H9 (cell line): ENCODE data around the gene F8. TPM values are rescaled to one million over a fixed set of nuclear protein-coding genes. Genes with fewer than 3 reads are reported as not detected.

Source experiments
- DNase-seq: peaks from one replicate; pipeline ENCODE4 v3.0.0-alpha.2; 2017
- H2AFZ ChIP-seq: one replicate; pipeline ENCODE4 v1.6.1; 2013; ENCODE audit warnings: mild to moderate bottlenecking, low read length, control low read depth, moderate library complexity
- H2AK5ac ChIP-seq: 2 replicates; pipeline ENCODE4 v1.6.1; 2013; ENCODE audit warnings: low read length, control low read depth, mixed read lengths; ENCODE audit not compliant: insufficient read length
- H2BK120ac ChIP-seq: one replicate; pipeline ENCODE4 v1.6.1; 2013; ENCODE audit warnings: low read depth, mild to moderate bottlenecking, low read length, control low read depth, inconsistent platforms; ENCODE audit not compliant: poor library complexity, severe bottlenecking
- H2BK12ac ChIP-seq: 2 replicates; pipeline ENCODE4 v1.6.1; 2013; ENCODE audit warnings: low read length, control low read depth, mixed read lengths, low read depth; ENCODE audit not compliant: insufficient read length
- H2BK15ac ChIP-seq: 2 replicates; pipeline ENCODE4 v1.6.1; 2013; ENCODE audit warnings: low read depth, low read length, control low read depth
- H2BK20ac ChIP-seq: one replicate; pipeline ENCODE4 v1.6.1; 2013; ENCODE audit warnings: low read depth, mild to moderate bottlenecking, low read length, control low read depth, inconsistent platforms; ENCODE audit not compliant: poor library complexity, severe bottlenecking
- H2BK5ac ChIP-seq: 2 replicates; pipeline ENCODE4 v1.6.1; 2013; ENCODE audit warnings: low read length, control low read depth, mixed read lengths; ENCODE audit not compliant: insufficient read length
- H3K14ac ChIP-seq: 2 replicates; pipeline ENCODE4 v1.6.1; 2013; ENCODE audit warnings: low read length, control low read depth; ENCODE audit not compliant: insufficient read depth
- H3K18ac ChIP-seq: 2 replicates; pipeline ENCODE4 v1.6.1; 2013; ENCODE audit warnings: low read depth, mild to moderate bottlenecking, mixed read lengths, low read length, control low read depth; ENCODE audit not compliant: insufficient read length
- H3K23ac ChIP-seq: 2 replicates; pipeline ENCODE4 v1.6.1; 2013; ENCODE audit warnings: low read length, control low read depth, mixed read lengths, low read depth; ENCODE audit not compliant: insufficient read length
- H3K23me2 ChIP-seq: 2 replicates; pipeline ENCODE4 v1.6.1; 2013; ENCODE audit warnings: low read depth, mild to moderate bottlenecking, mixed read lengths, low read length, control low read depth; ENCODE audit not compliant: insufficient read length, poor library complexity, severe bottlenecking
- H3K27ac ChIP-seq: 2 replicates; pipeline ENCODE4 v1.5.1; 2013; ENCODE audit warnings: low read length, control low read depth, mixed read lengths, low read depth; ENCODE audit not compliant: insufficient read length
- H3K27me3 ChIP-seq: 2 replicates; pipeline ENCODE4 v1.6.1; 2013; ENCODE audit warnings: low read length, control low read depth, inconsistent platforms; ENCODE audit not compliant: insufficient read depth
- H3K4ac ChIP-seq: 2 replicates; pipeline ENCODE4 v1.6.1; 2013; ENCODE audit warnings: low read depth, mild to moderate bottlenecking, control low read depth, inconsistent platforms, low read length, moderate library complexity
- H3K4me1 ChIP-seq: 2 replicates; pipeline ENCODE4 v1.6.1; 2013; ENCODE audit warnings: low read length, control low read depth, inconsistent platforms; ENCODE audit not compliant: insufficient read depth
- H3K4me2 ChIP-seq: 2 replicates; pipeline ENCODE4 v1.6.1; 2013; ENCODE audit warnings: low read length, control low read depth, mixed read lengths; ENCODE audit not compliant: insufficient read length, insufficient read depth
- H3K56ac ChIP-seq: 2 replicates; pipeline ENCODE4 v1.6.1; 2013; ENCODE audit warnings: low read depth, mild to moderate bottlenecking, mixed read lengths, low read length, control low read depth; ENCODE audit not compliant: insufficient read length
- H3K79me1 ChIP-seq: 2 replicates; pipeline ENCODE4 v1.6.1; 2013; ENCODE audit warnings: low read depth, mild to moderate bottlenecking, moderate library complexity, low read length, control low read depth, inconsistent platforms; ENCODE audit not compliant: insufficient read depth, poor library complexity, severe bottlenecking
- H3K79me2 ChIP-seq: 2 replicates; pipeline ENCODE4 v1.6.1; 2013; ENCODE audit warnings: low read length, control low read depth, inconsistent platforms; ENCODE audit not compliant: insufficient read depth
- H3K9ac ChIP-seq: 2 replicates; pipeline ENCODE4 v1.6.1; 2013; ENCODE audit warnings: low read length, control low read depth, mixed read lengths; ENCODE audit not compliant: insufficient read length; ENCODE audit errors: extremely low read depth
- H3K9me3 ChIP-seq: one replicate; pipeline ENCODE4 v1.6.1; 2013; ENCODE audit warnings: low read depth, low read length, inconsistent platforms; ENCODE audit not compliant: control insufficient read depth
- H3T11ph ChIP-seq: one replicate; pipeline ENCODE4 v1.6.1; 2013; ENCODE audit warnings: mild to moderate bottlenecking, low read length, control low read depth, inconsistent platforms
- H4K20me1 ChIP-seq: one replicate; pipeline ENCODE4 v1.6.1; 2013; ENCODE audit not compliant: control insufficient read depth, insufficient read length, insufficient read depth
- H4K5ac ChIP-seq: 2 replicates; pipeline ENCODE4 v1.6.1; 2013; ENCODE audit warnings: low read depth, mild to moderate bottlenecking, mixed read lengths, low read length, control low read depth; ENCODE audit not compliant: insufficient read length
- H4K8ac ChIP-seq: replicated peaks from 2 replicates; pipeline ENCODE4 v1.6.1; 2013; ENCODE audit warnings: low read length, control low read depth, mixed read lengths, low read depth; ENCODE audit not compliant: insufficient read length
- H4K91ac ChIP-seq: 2 replicates; pipeline ENCODE4 v1.6.1; 2013; ENCODE audit warnings: low read depth, mild to moderate bottlenecking, moderate library complexity, mixed read lengths, low read length, control low read depth; ENCODE audit not compliant: insufficient read length
- H3K27ac Mint-ChIP-seq, 3 experiments: 2 replicates in 2 of 3; 3 replicates in 1 of 3; pipeline ENCODE4 v1.8.0; 2020 to 2021; ENCODE audit warnings: mixed read lengths in 3 of 3, mild to moderate bottlenecking in 1 of 3, moderate library complexity in 1 of 3
- H3K27me3 Mint-ChIP-seq: 2 replicates; pipeline ENCODE4 v1.8.0; 2021; ENCODE audit warnings: low read depth, mild to moderate bottlenecking, moderate library complexity, mixed read lengths
- H3K36me3 Mint-ChIP-seq, 3 experiments: 2 replicates in 2 of 3; 3 replicates in 1 of 3; pipeline ENCODE4 v1.8.0; 2020 to 2021; ENCODE audit warnings: low read depth in 3 of 3, mixed read lengths in 3 of 3; ENCODE audit not compliant: insufficient read depth in 1 of 3
- H3K4me1 Mint-ChIP-seq, 2 experiments: 2 replicates each; pipeline ENCODE4 v1.8.0; 2020; ENCODE audit warnings: mixed read lengths in 2 of 2
- H3K4me3 Mint-ChIP-seq, 2 experiments: 2 replicates in 1 of 2; 3 replicates in 1 of 2; pipeline ENCODE4 v1.8.0; 2020 to 2021; ENCODE audit warnings: mild to moderate bottlenecking in 2 of 2, mixed read lengths in 2 of 2, moderate library complexity in 1 of 2
- H3K9me3 Mint-ChIP-seq, 2 experiments: 2 replicates in 1 of 2; 3 replicates in 1 of 2; pipeline ENCODE4 v1.8.0; 2020; ENCODE audit warnings: mild to moderate bottlenecking in 2 of 2, mixed read lengths in 2 of 2, moderate library complexity in 1 of 2
- WGBS: extraction: QIAGEN DNeasy Blood & Tissue Kit; methylation state at CpG from one replicate; pipeline ENCODE4 v1.1.7; 2013; ENCODE audit warnings: missing lambda C conversion rate, low lambda C conversion rate, mixed read lengths; ENCODE audit not compliant: insufficient read length; ENCODE audit errors: extremely low coverage; 5-methylcytosine and 5-hydroxymethylcytosine counted together
- total RNA-seq: library from RNA; stranded (reverse); gene quantifications from 2 replicates; pipeline ENCODE4 v1.2.1, GENCODE V29; 2021
- TF ChIP-seq, protein P1 (sequence below): fragments of 200-600 bp; sonication (generic); conservative IDR thresholded peaks from 3 replicates; pipeline ENCODE4 v1.8.0; 2021; ENCODE audit warnings: antibody characterized with exemption, mild to moderate bottlenecking

Gene F8
- total RNA-seq, 1 experiment from 2014 or later = 3.1 TPM

DNA sequence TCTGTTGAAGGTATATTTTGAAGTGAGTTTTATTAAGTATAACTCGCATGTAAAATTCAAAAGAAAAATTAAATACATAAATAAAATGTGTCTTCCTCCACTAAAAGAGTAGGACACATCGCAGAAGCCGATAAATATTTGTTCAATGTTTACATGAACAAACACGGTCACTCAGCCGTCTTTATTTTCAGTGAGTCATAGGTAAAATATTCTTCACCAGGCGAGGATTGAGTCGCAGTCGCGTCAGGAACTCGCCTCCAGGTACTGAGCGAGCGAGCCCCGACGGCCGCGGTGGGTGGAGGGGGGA, 3.9 kb upstream of the F8 start:
- Histone ChIP-seq H2AFZ (no peak overlapping the region), H3K4ac (no peak overlapping the region), H3K9me3 (peaks cover 35% of the 10 kb centered on the region), H3K4me2 (no peak overlapping the region), H2BK120ac (no peak overlapping the region), H3K79me2 (no peaks in the 10 kb centered on the region), H3K23me2 (no peaks in the 10 kb centered on the region), H4K91ac (no peak overlapping the region), H3T11ph (no peak overlapping the region), H2BK12ac (no peak overlapping the region), H2AK5ac (no peak overlapping the region), H3K4me1 (no peaks in the 10 kb centered on the region), H2BK5ac (no peak overlapping the region), H4K5ac (no peak overlapping the region), H3K27ac (no peak overlapping the region), H4K20me1 (no peaks in the 10 kb centered on the region), H3K18ac (no peak overlapping the region), H3K23ac (no peak overlapping the region), H4K8ac (no peak overlapping the region), H3K14ac (no peak overlapping the region), H3K56ac (no peak overlapping the region), H3K27me3 (no peaks in the 10 kb centered on the region), H3K9ac (peak overlapping the region; percentile 68), H2BK15ac (no peak overlapping the region), H2BK20ac (no peak overlapping the region), H3K79me1 (no peaks in the 10 kb centered on the region)
- peak overlapping the region; percentile 78 to 87 for H3K4me3 Mint-ChIP-seq
- H3K9me3 Mint-ChIP-seq = peaks cover 60 to 66% of the 10 kb centered on the region in 2 experiments
- no CpG with 5 or more reads among the region's 16 CpGs for WGBS
- H3K27me3 Mint-ChIP-seq = no peaks in the 10 kb centered on the region
- TF ChIP-seq, protein P1, sequence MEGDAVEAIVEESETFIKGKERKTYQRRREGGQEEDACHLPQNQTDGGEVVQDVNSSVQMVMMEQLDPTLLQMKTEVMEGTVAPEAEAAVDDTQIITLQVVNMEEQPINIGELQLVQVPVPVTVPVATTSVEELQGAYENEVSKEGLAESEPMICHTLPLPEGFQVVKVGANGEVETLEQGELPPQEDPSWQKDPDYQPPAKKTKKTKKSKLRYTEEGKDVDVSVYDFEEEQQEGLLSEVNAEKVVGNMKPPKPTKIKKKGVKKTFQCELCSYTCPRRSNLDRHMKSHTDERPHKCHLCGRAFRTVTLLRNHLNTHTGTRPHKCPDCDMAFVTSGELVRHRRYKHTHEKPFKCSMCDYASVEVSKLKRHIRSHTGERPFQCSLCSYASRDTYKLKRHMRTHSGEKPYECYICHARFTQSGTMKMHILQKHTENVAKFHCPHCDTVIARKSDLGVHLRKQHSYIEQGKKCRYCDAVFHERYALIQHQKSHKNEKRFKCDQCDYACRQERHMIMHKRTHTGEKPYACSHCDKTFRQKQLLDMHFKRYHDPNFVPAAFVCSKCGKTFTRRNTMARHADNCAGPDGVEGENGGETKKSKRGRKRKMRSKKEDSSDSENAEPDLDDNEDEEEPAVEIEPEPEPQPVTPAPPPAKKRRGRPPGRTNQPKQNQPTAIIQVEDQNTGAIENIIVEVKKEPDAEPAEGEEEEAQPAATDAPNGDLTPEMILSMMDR = no peak
- peak overlapping the region; percentile 65 to 91 (median 88); a peak in 3 of 7 replicates for H3K27ac Mint-ChIP-seq
- H3K4me1 Mint-ChIP-seq = peaks cover 7 to 10% of the 10 kb centered on the region in 2 experiments
- DNase-seq = no peak
- peaks cover 1 to 7% (median 3%) of the 10 kb centered on the region in 3 experiments; a peak in 4 of 7 replicates for H3K36me3 Mint-ChIP-seq
